Measurements from ENCODE around the gene MKS1.

MKS1 gene

GRCh38 chr17:58244963-58245362 is 25.9 kb upstream of the MKS1 start:
- DNase-seq (ENCODE audit: low spot score), result no peak

- DNase-seq (ENCODE audit: low spot score), result no peak
Observed at GRCh38 chr17:58242171-58242784, 23.2 kb upstream of the MKS1 start.

DNA sequence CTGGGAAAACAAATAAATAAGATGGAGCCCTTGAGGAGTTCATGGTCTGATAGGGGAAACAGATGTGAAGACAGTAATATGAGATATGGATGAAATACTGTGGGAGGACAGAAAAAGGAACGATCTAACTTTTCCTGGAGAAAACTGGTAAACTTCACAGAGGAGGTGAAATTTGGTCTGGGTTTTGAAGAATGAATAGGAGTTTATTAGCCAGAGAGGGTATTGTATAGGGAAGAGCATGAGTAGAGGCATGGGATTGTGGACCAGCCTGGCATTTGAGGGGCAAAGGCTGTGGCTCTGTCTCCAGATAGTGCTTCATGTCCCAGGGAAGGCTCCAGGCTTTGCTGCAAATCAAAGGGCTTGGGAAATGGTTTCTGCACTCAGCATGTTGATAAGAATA is 20.9 kb upstream of the MKS1 start:
- DNase-seq (ENCODE audit: low spot score), result no peak

DNA sequence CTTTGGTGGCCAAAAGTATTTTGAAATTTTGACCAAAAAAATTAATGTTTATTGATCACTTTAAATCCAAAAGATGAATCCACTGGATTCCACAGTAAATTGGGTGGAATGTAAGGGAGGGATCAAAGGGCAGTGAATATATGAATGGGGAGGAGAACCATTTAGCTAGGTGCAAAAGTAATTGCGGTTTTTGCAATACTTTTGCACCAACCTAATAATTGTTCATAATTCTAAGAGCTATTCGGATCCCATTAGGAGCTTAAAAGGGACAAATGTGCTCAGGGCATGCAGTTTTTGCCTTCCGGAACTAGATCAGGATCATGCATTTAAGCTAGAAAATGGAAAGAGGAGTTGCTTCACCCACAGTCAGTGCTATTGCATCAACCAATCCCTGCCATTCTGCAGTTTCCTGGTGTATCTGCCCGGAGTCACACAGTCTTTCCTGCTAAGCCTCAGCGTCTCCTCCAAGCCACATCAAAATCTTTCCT is 19.1 kb upstream of the MKS1 start, which contains the start of gene LPO:
Gene LPO, plus strand, starts transcription at position 438 of the 488 bp plus-strand sequence. CDS start 4,396 bp downstream, outside the sequence.
- no peak for DNase-seq (ENCODE audit: low spot score)

- no peak for DNase-seq (ENCODE audit: low spot score)
Observed at GRCh38 chr17:58236394-58236793, 17.3 kb upstream of the MKS1 start.

DNA sequence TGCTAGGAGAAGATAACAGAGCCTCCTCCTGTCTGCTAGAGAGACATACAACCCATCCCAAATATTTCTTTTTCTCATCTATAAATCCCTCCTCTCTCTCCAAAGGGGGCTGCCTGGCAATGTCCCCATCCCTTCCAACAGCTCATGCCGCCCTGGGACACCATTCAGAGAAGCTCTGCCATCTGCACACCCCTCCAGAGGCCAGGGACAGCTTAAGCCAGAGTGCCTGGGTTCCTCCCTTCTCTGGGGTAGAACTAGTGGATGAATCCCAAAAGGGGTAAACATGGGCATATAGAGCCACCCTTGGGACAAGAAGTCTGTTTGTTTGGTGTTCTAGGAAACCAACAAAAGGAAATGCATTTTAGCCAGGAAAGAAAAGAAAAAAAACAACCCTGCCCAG is 16.8 kb upstream of the MKS1 start:
- DNase-seq (ENCODE audit: low spot score), result no peak

DNA sequence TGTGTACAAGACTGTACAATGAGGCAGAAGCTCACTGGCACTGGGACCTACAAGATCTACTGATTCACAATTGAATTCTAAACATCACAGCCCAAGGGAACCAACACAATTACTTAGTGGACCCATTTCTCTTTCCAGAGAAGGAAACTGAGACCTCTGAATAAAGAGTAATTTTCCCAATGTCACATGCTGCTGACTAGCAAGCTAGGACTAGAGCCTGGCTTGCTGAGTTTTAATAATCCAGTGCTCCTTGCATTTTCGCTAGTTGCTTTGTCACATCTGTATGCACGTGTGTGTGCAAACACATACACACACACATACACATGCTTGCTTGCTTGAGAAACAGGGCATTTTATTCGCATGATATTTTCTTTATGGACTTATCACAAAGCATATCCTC is 15.5 kb upstream of the MKS1 start:
- no peak for DNase-seq (ENCODE audit: low spot score)

- DNase-seq (ENCODE audit: low spot score), result no peak
Observed at GRCh38 chr17:58233543-58233942, 14.5 kb upstream of the MKS1 start.

GRCh38 chr17:58232707-58233156 is 13.7 kb upstream of the MKS1 start:
- DNase-seq (ENCODE audit: low spot score), result no peak

- DNase-seq (ENCODE audit: low spot score), result no peak
Observed at GRCh38 chr17:58231641-58232040, 12.6 kb upstream of the MKS1 start.

GRCh38 chr17:58229881-58230280 is 10.8 kb upstream of the MKS1 start:
- no peak for DNase-seq (ENCODE audit: low spot score)

DNA sequence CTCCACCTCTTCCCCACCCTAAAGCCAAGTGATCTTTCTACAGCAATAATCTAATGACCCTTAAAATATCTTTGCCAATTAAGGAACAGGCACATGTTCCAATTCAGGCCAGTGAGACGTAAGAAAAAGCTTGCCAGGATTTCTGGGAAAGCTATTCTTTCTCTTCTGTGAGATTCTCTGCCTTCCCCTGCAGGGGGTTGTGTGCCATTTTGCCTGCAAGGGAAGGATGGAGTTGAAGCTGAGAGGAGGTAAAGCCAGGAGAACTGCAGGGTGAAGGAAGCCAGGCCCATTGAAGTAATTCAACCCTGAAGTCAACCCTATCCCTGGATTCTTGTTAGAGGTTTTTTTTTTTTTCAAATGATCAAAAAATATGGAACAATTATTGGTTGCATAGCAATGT is 10.3 kb upstream of the MKS1 start:
- no peak for DNase-seq (ENCODE audit: low spot score)

- no peak for DNase-seq (ENCODE audit: low spot score)
Observed at GRCh38 chr17:58228679-58229078, 9.6 kb upstream of the MKS1 start.

DNA sequence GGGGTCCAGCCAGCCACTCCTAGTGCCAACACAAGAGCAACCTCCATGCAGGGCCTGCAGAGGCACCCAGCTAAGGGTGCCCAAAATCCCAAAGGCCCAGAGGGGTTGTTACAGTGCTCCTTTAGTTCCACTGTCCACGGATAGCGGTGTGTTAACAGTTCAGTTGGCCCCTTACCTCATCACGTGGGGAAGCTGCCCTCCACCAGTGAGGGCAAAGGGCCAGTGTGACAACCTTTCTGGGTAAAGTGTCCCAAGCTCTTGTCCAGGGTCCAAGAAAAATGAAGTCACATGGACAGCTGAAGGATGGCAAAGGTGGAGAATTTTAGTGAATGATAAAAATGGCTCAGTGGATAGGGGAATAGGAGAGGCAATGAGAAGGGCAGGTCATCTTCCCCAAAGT is 8.7 kb upstream of the MKS1 start:
- no peak for DNase-seq (ENCODE audit: low spot score)

DNA sequence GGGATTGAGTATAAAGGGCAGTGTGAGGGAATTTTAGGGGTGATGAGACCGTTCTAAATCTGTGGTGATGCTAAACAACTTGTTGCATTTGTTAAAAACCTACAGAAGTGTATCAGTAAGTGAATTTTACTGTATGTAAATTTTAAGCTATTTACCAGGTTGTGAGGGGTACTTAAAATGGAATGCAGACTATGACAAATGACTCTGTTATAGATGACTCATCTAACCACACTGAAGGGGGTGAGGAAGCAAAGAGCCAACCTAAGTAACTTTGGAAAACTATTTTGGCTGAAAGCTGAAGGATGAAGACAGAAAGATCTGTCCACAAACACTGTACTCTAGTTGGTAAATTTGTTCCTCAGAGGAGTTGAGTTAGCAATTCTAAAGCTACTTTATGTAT is 5.3 kb upstream of the MKS1 start:
- no peak for DNase-seq (ENCODE audit: low spot score)

DNA sequence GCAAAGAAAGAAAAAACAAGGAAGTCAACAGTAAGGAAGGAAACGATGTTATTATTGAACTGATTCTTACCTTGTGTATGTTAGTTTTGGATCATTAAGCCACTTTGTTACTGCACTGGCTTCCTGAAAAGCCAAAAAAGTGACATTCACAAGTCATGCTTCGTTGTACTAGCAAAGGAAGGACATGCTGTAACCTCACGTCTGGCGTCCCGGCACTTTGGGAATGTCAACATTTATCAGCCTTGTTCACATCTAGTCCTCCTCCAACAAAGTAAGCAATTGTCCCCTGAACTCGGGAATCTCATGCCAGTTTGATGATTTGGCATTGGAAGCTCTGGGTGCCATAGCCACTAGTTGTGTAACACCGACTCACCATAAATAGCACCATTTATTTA is 731 bp upstream of the MKS1 start:
- DNase-seq (ENCODE audit: low spot score), result no peak

DNA sequence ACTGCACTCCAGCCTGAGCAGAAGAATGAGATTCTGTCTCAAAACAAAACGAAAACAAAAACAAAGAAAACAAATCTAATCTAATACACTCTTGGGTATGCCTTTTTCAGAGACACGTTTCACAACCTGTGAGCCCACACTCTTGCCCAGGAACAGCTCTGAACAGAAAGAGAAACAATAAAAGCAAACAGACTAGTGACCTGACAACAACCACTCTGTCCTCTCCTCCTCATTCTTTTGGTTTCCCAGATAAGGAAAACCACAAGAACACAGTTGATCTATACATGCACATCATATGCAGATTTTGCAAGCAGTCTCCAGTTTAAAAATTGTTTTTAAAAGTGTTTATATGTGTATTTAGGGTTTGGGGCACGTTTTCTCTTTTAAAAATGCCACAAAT is 1.3 kb downstream of the MKS1 start:
- no peak for DNase-seq (ENCODE audit: low spot score)

GRCh38 chr17:58215685-58216084 is 3.4 kb downstream of the MKS1 start:
- DNase-seq (ENCODE audit: low spot score), result no peak

DNA sequence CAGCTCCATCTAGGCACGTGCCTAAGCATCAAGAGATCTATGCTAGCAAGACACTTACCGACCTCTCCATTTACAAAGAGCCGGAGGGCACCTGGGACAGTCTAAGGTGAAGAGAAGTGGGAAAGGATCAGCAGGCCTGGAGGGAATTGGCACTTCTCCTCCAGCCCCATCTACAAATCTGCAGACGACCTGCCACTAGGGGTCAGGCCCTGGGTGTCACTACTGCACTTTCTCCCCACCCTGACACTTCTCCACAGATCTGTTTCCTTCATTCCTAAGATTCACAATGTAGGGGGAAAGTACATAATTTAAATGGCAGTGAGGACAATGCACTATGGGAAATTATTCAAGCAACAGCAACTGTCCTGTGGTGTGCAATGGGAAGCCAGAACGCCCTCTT is 8.1 kb downstream of the MKS1 start:
- no peak for DNase-seq (ENCODE audit: low spot score)

- DNase-seq (ENCODE audit: low spot score), result no peak
Observed at GRCh38 chr17:58208344-58208743, 10.7 kb downstream of the MKS1 start.

- DNase-seq (ENCODE audit: low spot score), result no peak
Observed at GRCh38 chr17:58207451-58207850, 11.6 kb downstream of the MKS1 start.

GRCh38 chr17:58205936-58206335 is 13.1 kb downstream of the MKS1 start:
- DNase-seq (ENCODE audit: low spot score), result no peak

- DNase-seq (ENCODE audit: low spot score), result no peak
Observed at GRCh38 chr17:58204796-58205195, 14.3 kb downstream of the MKS1 start.

GRCh38 chr17:58202859-58203258 is 16.2 kb downstream of the MKS1 start:
- DNase-seq (ENCODE audit: low spot score), result no peak

All from left forelimb (tissue), 1 donor.